Measurements from ENCODE around the gene GAP43.

GAP43 gene

GRCh38 chr3:115623044-115623868 lies at the start of gene GAP43:
GAP43 (plus strand) TSS chr3:115623510; CDS start chr3:115623690, 180 bp downstream.
- no peak for DNase-seq

- DNase-seq, result no peak
Observed at GRCh38 chr3:115576325-115576875, 46.9 kb upstream of the GAP43 start.

- DNase-seq, result no peak
Observed at GRCh38 chr3:115577000-115577399, 46.3 kb upstream of the GAP43 start.

GRCh38 chr3:115578331-115578730 lies 45.0 kb upstream of the GAP43 start:
- DNase-seq, result no peak

GRCh38 chr3:115580566-115580965 lies 42.7 kb upstream of the GAP43 start:
- DNase-seq, result no peak

- no peak for DNase-seq
Observed at GRCh38 chr3:115581362-115582135, 41.8 kb upstream of the GAP43 start.

GRCh38 chr3:115588201-115589115 lies 34.9 kb upstream of the GAP43 start:
- no peak for DNase-seq

- no peak for DNase-seq
Observed at GRCh38 chr3:115590873-115591272, 32.4 kb upstream of the GAP43 start.

GRCh38 chr3:115595611-115596275 lies 27.6 kb upstream of the GAP43 start:
- no peak for DNase-seq

GRCh38 chr3:115598216-115598615 lies 25.1 kb upstream of the GAP43 start:
- no peak for DNase-seq

GRCh38 chr3:115602194-115602593 lies 21.1 kb upstream of the GAP43 start:
- no peak for DNase-seq

GRCh38 chr3:115611630-115612029 lies 11.7 kb upstream of the GAP43 start:
- DNase-seq, result no peak

GRCh38 chr3:115615001-115615814 lies 8.1 kb upstream of the GAP43 start:
- DNase-seq, result no peak

GRCh38 chr3:115616461-115616860 lies 6.8 kb upstream of the GAP43 start:
- no peak for DNase-seq

GRCh38 chr3:115617591-115617990 lies 5.7 kb upstream of the GAP43 start:
- DNase-seq, result no peak

GRCh38 chr3:115624029-115624741 lies 875 bp downstream of the GAP43 start:
- no peak for DNase-seq

GRCh38 chr3:115624901-115625300 lies 1.6 kb downstream of the GAP43 start:
- no peak for DNase-seq

- no peak for DNase-seq
Observed at GRCh38 chr3:115626006-115626409, 2.7 kb downstream of the GAP43 start.

GRCh38 chr3:115626721-115627120 lies 3.4 kb downstream of the GAP43 start:
- DNase-seq, result no peak

Measured in stimulated activated CD4-positive, alpha-beta T cell treated with anti-CD3 and anti-CD28 coated beads, Interleukin-4, amount 100 ng/mL, for 1 hour (primary cell).